Epithelial cell of proximal tubule (primary cell): ENCODE data around the gene ANKRD33B. TPM values are rescaled to one million over a fixed set of nuclear protein-coding genes. Genes with fewer than 3 reads are reported as not detected.

Experiments used
- DNase-seq: peaks from one replicate; pipeline ENCODE4 v3.0.0-alpha.2; 2011; ENCODE audit warnings: low read depth
- H3K4me3 ChIP-seq: 2 replicates; pipeline ENCODE4 v1.5.1; 2011; ENCODE audit warnings: low read depth, mild to moderate bottlenecking, low read length
- CTCF ChIP-seq: conservative IDR thresholded peaks from 2 replicates; pipeline ENCODE4 v1.5.1; 2012; ENCODE audit warnings: low read depth, mild to moderate bottlenecking, low read length
- total RNA-seq: library from RNA; depleted of rRNA; stranded (reverse); fragments of >200 nt; gene quantifications from 2 replicates; pipeline ENCODE4 v1.2.3, GENCODE V29; 2015

Gene ANKRD33B
- total RNA-seq, 1 donor from 2014 or later, result 2.3 TPM

- no peak overlapping the region for H3K4me3 ChIP-seq
- DNase-seq, result no peak
- TF ChIP-seq CTCF, result no peak
These were observed 85.2 kb downstream of the ANKRD33B start for GRCh38 chr5:10648806-10649665.

GRCh38 chr5:10649666-10650380 is 86.0 kb downstream of the ANKRD33B start:
- DNase-seq, result no peak
- H3K4me3 ChIP-seq, result no peak overlapping the region
- TF ChIP-seq CTCF, result no peak

- no peak for DNase-seq
- H3K4me3 ChIP-seq, result no peak overlapping the region
- TF ChIP-seq CTCF, result no peak
These were observed 88.3 kb downstream of the ANKRD33B start for GRCh38 chr5:10652151-10652550.

GRCh38 chr5:10652606-10653005 is 88.7 kb downstream of the ANKRD33B start:
- DNase-seq, result no peak
- no peak for TF ChIP-seq CTCF
- H3K4me3 ChIP-seq, result no peak overlapping the region

GRCh38 chr5:10653043-10653442 is 89.2 kb downstream of the ANKRD33B start:
- no peak overlapping the region for H3K4me3 ChIP-seq
- TF ChIP-seq CTCF, result no peak
- no peak for DNase-seq

- DNase-seq, result no peak
- no peak overlapping the region for H3K4me3 ChIP-seq
- no peak for TF ChIP-seq CTCF
These were observed 90.0 kb downstream of the ANKRD33B start for GRCh38 chr5:10653751-10654400.
